GM21723 (cell line): ENCODE measurements around the gene KLF9.

ENCODE experiments used
- ATAC-seq: cut with Tn5 transposase; IDR thresholded peaks from one replicate; pipeline ENCODE4 v1.9.1; 2021; ENCODE audit warnings: mild to moderate bottlenecking, moderate library complexity; ENCODE audit not compliant: unreplicated experiment

The KLF9 gene

DNA sequence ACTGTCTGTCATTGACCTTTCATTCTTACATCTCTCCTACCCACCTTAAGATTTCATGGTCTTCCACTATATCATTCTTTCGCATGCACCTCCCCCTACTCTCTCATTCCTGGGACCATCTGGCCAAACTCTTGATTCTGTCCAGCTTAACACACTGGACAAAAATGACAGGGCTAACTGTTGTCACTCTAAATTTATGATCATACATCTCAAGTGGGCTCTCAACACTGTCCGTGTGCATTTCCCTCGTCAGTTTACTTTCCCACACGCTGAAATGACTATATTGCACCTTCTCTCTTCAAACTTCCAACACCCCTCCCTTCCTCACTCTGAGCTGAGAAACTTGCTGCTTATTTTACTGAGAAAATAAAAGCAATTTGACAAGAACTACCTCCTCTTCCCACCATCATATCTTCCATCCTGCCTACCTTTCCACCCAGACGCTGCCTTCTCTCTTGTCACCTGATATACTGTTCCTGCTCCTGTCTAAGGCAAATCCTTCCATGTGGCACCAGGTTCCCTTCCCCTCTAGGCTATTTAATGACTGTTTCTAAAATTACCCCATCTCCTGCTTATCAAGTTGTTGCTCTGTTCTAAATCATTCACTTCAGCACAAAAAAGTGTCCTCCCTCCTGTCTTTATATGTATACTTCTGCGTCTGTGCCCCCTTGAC is 8.1 kb upstream of the KLF9 start:
- ATAC-seq, result no peak

DNA sequence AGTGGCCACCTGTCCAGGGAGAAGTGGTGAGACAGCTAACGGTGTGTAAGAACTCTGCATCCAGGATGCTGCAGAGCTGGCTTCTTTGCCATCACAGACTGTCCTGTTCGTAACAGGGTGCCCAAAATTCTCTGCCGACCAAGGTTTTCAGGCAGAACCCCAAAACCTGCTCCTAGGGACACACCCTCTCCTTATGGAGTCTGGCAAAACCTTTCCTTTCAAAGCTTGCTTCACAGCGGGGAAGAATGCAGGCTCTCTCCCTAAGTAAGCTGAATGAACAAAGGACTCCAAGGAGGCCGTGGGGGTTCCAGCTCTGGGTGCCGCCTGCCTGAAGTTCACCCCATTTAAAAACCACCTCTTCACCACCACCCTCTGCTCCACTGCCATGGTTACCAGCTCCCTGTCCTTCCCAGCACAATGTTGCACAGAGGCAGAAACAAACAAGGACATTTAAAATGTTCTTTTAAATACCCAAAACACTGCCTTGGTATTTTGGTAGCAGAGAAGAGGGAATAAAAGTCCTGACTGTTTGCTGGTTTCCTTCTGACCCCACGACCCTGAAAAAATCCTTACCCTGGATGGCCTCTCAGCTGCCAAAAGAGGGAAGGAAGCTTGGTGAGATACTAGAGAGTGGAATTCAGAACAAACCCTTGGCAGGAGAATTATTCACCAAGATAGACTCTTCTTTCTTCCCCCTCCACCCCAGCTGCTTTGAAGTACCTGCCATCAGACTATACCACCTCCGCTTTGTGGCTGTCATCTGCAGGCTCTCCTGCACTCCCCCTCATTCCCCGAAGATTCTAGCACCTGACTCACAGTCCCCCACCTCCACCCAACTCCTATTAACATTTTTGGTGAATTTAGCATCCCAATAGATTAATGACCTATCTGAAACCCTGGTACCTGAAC is 7.1 kb upstream of the KLF9 start:
- no peak for ATAC-seq

DNA sequence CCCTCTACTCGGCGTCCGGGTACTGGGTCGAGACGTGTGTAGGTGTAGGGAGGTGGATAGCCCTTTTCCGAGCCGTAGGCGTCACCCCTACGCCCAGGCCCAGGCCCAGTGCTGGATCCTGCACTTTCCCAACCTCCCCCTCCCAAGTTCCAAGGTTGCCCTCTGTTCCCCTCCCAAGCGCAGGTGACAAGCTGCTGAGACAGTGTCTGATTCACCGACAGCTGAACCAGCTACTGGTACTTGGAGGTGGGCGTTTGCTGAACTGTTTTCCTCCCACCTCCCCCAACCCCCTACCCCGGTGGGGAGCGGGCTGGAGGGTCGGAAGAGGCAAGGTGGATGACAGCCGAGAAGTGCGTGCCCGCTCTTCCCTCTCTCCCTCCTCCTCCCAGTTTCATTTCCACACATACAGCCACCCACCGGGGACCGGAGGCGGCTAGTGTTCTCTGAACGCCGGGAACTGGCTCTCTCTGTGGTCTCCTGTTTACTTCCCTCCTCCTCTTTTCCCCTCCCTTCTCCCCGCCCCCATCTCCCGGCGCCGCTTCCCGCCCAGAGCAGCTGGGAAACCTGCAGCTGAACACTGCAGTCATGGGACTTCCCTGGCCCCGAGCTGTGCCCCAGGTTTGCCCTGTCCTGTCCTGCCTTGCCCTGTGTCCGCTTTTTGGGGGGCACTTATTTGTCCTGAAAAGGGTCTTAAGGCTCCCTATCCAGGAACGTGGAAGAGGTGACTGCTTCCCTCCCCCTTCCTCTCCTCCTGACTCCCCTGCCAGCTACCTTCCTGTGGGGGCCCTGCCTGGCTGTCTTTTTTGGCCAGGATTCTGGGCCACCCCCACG is 6.2 kb upstream of the KLF9 start:
- peak; percentile 25 for ATAC-seq

DNA sequence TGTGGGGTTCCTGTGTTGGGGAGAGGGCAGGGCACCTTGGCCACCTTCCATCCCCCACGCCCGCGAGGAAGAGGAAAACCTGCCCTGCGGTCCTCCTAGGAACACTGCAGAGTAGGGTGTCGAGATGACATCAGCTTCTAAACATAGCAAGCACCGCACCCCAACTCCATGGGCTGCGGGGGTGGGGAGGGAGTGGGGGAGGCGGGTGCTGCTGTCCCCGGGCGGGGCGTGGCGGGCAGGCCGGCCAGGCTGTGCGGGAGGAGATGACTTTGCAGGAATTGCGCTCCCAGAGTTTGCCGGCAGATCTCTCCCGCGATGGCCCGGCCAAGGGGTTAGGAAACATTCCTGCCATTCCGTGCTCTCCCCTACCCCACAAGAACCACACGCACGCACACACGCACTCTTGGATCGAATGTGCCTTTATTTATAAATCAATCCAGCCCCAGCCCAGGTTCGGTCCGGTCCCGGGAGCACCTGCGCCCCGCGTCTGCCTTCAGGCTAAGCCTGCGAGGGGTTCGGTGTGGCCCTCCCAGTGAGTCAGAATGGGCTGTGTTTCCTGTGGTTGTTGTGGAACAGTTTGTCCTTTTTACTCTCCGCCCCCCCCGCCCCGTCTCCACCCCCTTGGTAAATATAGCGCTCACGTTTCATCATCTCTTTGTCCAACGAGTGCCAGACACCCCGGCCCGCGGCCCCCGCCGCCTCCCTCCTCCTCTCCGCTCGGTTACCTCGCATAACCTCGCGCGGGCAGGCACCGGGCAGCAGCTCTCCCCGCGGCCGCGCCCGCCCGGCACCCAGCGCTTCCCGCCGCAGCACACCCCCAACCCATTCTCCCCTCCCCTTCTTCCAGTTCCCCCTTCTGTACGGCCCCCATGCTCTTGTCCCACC is 5.3 kb upstream of the KLF9 start:
- peak; percentile 41 for ATAC-seq

DNA sequence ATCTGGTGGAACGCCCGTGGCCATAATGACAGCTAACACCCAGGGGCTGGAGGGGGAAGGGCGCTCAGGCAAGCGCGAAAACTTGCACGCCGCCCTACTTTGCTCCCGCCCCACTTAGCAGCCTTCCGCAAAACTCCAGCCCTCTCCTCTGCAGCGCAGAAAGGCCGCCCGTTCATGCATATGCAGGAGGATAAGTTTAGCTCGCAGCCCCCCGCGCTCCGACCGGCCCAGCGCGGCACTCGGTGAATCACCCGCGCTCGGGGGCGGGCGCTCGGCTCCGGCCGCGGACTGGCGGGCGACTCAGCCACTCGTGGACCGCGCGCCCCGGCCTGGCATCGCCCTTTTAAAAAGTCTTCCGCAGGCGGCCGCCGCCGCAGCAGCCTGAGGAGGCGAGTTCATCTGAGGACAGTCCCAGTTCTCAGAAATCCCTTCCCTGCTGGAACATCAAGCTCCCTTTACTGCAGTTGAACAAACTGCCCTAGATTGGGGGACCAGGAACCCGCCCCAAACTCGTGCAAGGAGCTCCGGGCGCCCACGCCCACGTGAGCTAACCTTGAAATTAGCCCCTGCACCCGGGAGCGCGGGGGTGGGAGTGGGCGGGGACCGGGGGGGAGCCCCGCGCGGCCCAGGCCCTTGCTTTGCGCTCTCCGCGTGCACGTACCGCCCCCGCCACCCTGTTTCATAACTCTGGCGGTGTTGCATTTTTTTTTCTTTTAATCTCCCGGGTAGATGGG is 4.5 kb upstream of the KLF9 start:
- ATAC-seq, result peak; percentile 48

DNA sequence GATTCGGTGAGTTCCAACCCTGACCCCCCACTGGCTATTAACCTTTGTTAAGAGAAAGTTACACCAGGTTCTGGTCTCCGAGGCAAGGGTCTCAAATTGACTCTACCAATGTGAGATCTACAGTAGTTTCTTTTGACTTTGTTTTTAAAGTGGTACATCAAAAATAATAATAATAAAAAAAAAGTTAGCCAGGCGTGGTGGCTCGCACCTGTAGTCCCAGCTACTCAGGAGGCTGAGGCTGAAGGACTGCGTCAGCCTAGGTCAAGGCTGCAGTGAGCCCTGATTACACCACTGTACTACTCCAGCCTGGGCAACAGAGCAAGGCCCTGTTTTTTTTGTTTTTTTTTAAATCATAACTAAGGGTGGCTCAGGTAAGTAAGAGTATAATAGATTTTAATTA is 1.0 kb upstream of the KLF9 start:
- ATAC-seq, result no peak

DNA sequence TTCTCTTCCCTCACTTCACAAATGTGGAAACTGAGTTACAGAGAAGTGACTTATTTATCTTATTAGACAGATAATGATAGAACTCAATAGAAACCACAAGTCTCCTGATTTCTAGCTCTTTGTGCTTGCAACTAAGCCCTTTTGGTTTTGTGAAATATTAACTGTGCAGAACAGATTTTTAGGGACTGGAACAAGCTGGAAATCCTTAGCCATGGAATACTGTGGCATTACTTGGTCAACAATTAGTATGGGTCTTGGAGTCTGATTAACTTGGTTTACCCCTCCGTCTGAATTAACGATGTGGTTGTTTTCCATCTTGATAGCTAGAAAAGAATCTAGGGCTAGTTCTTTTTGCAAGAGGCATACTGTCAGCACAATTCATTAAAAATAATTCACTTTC is 584 bp upstream of the KLF9 start:
- no peak for ATAC-seq

DNA sequence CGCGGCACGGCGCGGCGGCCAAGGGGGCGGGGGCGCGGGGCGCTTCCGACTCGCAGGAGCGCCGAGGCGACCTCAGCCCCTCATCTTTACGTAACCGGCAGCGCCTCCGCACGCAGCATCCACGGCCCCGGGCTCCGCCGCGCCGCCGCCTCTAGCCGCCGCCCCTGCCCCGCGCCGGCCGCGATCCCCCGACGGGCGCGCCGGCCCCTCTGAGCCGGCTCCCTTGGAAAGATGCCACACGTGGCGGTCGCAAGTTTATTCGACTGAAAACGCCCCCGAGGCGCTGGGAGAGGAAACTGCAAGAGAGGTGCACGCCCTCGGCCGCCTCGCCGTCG is 1.0 kb downstream of the KLF9 start:
- ATAC-seq, result peak; percentile 29

DNA sequence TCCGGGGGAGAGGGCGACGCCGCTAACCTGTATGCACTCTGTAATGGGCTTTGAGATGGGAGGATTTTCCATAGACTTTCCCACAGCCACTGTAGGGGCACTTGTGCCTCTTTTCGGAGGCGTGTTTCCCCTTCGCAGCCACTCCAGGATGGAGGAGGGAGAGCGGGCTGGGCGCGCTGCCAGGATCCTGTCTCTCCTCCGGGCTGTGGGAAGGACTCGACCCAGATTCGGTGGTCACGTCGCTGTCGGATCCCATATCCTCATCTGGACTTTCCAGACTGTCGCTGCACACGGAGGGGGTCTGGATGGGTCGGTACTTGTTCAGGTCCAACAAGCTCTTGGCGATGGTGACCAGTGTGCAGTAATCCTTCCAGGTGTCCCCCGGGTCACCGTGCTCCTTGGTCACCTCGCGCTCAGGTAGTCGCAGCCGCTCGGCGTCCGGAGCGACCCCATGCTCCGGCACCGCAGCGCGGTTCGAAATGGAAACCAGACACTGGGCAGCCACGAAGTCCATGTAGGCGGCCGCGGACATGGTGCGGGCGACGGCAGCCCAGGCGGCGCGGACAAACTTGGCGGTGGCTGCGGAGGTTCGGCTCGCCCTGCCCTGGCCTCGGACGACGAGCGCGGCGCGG is 1.5 kb downstream of the KLF9 start:
- peak; percentile 4 for ATAC-seq

DNA sequence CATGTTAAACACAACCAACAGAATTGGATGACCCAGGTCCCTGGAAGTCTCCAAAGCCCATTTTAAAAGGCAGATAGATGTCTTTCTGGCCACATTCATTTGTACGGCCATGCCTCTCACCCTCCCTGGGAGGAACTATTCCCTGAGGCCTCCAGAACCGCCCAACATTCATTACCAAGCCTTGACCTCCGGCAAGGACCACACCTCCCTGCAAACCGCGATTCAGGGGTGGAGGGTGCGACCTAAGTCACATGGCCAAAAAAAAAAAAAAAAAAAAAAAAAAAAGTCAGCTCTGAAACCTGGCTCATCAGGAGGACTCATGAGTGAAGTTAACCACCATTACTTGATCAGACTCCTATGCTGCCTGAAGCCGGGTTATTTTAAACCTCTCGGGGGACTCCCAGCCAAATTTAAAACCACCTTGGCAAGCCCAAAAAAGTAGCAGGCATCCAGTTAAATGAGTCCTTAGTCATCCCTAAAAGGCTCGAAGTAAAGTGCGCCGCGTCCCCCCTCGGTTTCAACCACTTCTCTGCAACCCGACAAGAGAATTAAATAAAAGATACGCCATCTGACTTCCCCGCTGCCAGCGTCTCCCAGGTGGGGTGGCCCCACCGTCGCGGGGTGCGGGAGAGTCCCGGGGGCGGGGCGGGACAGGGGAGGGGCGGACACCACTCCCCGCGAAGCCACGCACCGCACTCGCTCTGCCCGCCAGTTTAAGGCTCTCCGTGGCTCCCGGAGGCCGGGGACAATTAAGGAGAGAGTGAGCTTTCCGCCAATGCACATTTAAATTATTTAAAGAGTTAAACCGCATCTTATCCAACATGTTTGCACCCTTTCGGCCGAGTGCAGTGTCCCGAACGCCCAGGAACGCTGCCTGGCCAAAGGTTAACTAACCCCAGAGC is 2.3 kb downstream of the KLF9 start:
- ATAC-seq, result peak; percentile 26

DNA sequence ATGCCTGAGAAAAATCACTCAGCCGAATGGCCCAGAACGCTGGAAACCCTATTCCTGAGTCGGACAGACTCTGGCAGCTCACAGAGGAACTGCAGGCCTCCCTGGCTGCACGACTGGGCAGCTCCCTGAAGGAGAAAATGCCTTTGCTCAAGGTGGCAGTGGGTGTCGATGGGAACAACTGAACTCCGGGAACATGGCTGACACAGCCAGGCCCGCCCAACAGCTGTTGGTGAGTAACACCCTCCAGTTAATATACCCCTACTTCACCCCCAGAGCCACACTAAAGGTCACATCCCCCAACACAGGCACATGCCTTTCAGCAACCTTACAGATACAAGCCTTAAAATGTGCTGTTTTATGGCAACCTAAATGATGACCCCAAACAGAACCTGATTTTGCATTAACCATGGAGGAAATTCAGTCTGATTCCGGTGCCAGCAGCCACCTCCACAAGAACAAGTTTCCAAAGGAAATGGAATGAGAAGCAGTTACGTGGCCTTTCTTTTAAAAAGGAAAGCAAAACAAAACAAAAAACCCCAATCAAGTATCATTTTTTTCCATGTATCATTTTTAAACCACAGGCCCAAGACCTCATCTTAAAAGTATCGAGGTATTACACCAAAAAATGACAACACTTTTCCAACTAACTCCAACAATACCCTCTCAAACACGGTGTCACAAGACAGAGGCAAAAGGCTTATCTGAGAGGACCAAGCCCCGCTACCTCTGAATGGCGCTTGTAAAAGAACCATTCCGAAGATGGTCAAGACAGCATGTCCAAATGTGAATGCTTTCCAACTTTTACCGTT is 3.1 kb downstream of the KLF9 start:
- ATAC-seq, result no peak

DNA sequence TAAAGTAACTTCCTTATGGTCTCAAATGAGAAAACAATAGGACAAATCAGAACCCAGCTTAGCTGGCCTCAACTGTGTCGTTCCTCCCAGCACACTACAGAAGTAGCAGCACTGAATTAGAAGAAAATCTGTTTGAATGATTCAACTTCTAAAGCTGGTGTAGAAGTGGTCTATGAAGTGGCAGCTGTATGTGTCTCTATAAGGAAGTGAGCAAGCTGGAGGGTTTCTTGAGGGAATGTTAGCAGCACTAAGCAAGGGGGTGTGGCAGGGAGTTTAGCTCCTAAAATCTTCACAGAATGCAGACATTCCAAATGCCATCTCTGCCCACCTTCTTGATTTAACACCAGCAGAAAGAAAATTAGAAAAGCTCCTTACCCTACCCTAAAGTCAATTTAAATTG is 4.1 kb downstream of the KLF9 start:
- ATAC-seq, result no peak

DNA sequence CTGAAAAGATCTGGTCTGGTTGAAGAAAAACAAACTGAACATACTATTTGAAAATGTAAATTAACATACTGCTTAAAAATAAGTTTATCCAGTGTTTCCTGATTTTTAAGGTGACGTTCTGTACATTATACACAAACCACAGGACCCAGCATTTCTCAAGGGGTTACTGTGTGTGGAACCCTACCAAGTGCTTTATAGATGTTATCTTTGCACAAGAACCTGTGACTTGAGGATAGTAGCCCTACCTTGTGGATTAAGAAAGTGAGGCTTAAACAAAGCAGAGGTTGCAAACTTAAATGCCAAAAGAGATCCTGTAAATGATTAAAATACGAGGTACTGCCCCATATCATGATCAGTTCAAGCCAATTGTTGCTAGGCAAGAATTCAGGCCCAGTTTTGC is 4.7 kb downstream of the KLF9 start:
- ATAC-seq, result no peak

DNA sequence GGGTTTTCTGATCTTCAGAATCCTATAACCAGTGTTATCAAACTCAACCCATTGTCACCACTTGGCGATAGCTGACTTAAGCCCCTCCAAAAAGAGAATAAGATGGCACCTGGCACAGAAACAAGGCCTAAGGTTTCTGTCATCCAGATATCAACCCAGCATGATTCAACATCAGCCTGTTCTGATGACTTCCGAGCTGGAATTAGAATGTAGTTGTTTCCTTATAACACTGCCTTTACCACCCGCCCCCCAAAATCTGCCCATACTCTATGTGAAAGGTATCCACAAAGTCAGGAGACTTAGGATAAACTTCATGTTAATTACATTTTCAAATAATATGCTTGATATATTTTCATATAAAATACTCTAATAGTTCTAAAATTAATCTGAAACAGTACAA is 5.2 kb downstream of the KLF9 start:
- ATAC-seq, result no peak

DNA sequence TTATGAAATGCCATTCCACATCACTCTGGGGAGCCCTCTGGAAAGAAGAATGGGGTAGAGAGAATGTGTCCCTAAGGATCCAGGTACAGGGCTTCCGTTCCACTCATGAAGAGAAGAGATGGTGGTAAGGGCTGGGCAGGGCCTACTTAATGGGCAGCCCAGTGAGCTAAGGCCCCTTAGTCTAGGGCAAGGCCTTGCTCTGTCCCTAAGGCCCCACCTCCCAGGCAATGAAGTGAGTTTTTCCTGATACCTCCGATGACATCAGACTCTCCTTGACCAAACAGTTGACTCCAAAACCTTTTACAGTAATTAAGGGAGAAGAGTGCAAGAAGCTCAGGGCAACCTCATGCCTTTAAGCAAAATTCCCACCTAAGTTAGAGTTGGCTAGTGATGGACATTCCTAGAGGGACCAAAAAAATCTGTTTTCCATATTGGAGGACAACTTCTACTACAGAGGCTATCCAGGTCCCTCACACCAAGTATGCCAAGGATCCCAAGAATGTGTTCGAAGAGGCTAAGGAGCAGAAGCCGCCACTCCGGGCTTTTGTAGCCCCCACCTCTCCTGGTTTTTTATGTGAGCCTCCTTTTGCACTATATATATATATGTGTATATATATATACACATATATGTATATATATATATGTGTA is 5.9 kb downstream of the KLF9 start:
- no peak for ATAC-seq

DNA sequence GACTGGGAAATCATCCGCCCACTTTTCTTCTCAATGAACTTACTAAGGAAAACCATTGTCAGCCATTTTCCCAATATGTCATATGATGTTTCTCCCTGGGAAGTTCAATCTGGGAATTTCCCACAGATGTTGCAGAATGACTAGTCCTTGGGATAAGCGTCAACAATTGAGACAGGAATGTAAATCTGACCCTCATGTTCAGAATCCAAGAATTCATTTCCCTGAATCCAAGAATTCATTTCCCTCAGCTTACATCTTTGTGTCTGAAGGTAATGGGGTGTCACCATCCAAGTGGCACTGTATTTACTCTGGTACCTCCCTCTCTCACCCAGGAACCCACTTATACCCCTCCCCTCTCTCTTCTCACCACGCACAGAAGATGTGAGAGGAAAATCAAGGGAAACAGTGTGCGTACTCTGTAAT is 7.4 kb downstream of the KLF9 start:
- ATAC-seq, result no peak

DNA sequence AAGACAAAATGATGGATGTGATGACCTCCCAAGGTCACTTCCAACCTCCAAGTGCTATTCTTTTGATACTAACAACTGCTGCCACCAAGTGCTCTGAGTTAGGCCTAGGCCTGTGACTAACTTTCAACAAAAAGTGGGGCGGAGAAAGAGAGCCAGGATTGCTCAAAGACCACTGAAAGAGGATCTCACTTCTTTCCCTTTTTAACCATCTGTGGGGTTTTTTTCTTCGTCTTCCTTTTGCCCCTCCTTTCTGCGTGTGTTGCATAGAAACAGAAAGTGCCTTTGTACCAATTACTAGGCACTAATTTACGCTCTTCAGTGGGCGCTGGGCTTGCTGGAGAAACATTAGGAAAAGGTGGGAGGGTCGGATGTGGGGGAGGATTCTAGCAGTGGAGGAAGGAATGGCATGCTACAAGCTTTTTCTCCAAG is 8.0 kb downstream of the KLF9 start:
- peak; percentile 83 for ATAC-seq
